RPMI8226 (cell line): ENCODE data around the gene BOD1L2.

ENCODE experiments used
- DNase-seq: peaks from one replicate; pipeline ENCODE4 v3.0.0-alpha.2; 2015

Gene BOD1L2

DNA sequence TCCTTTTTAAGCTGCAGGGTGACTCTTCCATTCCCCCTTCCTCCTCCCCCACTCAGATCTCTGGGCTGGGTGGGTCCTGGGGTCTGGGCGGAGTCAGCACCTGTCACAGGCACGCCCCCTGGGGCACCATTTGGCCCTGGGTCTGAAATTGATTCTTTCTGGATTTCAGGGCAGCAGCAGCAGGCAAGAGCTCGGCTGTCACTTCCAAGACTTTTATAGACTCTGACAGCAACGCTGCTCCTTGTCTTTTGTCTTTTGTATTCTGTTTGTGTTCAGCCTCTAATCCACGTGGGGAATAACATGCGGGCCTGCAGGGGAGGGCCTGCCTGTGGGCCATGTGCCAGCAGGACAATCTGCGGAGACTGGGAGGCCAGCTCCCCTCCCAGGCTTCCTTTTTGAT lies 3.9 kb downstream of the BOD1L2 start:
- no peak for DNase-seq

DNA sequence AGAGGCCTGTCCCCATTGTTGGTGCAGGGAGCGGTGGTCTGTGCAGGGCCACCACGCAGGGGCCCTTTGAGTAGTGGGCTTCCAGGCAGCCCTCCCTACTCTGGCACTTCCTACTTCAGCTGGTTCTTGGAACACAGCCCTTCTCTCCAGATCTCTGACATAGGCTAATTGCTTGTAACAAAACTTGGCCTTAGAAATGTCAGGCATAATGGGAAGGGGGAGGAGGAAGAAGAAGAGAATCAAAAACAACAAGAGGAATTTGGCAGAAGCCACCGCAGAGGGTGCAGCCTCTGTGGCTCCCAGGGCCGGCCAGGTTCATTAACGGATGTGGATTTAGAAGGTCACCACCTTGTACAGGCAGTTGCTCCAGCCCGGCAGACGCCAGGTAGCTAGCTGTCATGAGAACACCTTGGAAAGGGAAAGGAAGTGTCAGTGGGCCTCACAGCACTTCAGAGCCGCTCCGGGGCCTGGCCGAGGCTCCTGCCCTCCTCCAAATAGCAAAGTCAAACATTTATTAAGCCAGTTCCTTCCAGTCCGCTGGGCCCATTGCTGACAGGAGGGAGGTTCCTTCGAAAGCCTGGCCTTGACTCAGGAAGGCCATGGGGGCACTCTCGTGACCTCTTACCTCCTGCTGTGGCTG lies 7.4 kb downstream of the BOD1L2 start:
- DNase-seq = no peak

DNA sequence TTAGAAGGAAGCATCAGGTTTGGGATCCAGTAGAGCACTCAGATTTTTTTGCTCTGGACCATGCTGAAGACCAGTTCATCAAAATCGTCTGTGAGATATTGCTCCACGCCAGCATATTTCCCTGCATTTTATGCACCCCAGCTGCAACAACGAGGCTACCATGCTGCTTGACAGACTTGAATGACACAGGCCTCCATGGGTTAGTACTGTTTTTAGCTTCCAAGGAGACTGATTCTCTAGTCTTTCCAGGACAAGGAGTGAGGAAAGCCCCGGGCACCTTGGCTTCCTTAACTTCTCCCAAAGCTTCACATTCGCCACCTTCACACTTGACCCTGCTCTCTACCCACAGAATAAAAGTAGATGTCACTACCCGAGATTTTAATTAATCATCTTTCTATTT lies 17.5 kb downstream of the BOD1L2 start:
- no peak for DNase-seq

DNA sequence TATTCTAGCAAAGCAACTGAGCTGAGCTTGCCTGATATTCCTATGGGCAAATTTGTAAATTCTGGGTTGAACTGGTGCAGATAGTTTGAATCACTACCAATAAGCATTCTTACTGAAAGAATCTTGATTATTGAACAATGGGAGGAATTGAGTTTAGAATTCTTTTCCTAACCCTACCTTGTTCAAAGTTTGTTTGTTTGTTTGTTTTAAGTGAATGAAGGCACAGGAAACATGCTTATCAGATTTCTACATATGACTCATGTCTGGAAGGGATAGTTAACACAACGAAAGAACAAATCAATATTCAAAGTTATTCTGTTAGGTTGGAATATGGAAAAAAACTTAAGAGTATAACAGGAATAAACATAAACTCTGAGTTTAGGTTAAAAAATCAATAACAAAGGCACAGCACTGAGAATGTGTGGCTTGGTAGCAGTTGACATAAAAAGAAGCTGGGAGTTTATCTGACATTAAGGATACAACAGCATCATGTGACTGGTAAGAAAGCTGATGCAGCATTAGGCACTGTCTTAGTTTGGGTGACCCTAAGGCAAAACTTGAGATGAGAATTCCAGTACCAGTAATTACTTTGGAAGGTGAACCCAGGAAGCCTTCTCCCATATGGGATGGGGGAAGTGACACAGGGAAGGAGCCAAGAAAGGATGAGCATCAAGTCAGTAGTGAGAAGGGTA lies 20.9 kb downstream of the BOD1L2 start:
- DNase-seq = no peak

DNA sequence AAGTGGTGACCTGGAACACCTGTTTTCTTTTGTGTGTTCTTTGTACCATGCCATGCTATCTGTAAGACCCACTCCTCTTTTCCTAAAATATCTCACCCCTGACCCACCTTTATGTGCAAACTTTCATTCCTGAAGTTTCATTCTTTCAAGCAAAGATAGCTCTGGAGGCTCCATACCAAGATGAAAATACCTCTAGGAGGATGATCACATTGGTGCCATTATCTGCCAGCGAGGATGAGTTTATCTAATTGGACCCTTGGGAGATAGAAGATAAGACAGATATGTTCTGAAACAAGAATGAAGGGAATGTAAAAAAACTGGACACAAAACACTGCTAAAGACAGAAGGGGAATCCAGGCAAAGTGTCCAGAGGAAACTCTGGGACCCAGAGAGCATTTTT lies 24.1 kb downstream of the BOD1L2 start:
- no peak for DNase-seq

DNA sequence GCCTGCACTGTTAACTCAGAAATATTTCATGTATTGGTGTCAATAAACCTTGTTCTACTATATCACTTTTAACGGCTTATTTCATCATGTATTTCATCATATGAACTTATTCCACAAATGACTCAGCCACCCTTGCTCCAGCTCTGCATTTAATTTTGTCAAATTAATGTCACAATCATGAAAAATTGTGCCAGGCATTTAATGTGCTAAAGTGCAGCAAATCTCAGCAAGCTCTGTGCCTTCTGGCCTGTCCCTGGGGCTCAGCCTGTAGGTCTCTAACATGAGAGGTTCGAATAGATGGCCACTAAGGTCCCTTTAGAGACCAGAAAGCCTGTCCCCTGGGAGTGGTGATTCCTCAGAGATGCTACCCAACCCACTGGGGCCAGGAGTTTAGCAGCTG lies 28.6 kb downstream of the BOD1L2 start:
- DNase-seq = no peak

DNA sequence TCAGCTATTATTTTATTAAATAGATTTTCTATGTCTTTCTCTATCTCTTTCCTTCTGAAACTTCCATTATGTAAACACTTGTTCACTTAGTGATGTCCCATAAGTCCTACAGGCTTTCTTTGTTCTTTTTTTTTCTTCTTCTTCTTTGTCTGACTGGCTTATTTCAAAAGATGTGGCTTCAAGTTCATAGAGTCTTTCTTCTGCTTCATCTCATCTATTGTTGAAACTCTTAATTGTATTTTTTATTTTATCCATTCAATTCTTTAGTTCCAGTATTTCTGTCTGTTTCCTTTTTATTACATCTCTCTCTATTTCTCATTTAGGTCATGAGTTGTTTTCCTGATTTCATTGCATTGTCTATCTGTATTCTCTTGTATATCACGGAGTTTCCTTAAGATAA lies 38.5 kb downstream of the BOD1L2 start:
- DNase-seq = no peak

DNA sequence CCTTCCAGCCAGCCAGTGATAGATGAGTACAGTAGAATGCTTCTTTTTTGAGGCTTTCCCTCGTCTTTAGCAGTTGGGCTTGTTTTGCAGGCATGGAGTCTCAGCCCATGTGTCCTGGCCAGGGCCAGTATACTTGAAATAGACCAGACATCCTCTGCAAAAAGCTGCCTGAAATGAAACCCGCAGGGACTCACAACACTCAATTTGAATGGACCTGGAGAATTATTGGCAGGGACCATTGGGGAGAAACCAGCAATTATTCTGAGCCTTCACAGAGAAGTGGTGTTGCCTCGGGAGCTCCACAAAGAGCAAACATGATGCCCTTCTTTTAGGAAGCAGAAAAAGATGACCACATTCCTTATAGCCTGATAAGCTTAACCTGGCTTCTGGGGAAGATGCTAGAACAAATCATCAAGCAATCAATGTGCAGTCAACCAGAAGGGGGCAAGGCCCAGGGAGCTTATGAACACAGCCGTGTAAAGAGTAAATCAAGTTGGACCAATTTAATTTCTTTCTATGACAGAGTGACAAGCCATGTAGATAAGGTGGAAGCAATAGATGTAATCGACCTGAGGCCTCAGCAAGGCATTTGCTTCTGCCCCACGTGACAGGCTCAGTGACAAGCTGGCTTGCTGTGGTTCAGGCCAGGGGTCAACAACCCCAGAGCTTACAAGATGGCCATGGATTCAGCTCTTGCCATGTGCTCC lies 42.1 kb downstream of the BOD1L2 start:
- DNase-seq = no peak

DNA sequence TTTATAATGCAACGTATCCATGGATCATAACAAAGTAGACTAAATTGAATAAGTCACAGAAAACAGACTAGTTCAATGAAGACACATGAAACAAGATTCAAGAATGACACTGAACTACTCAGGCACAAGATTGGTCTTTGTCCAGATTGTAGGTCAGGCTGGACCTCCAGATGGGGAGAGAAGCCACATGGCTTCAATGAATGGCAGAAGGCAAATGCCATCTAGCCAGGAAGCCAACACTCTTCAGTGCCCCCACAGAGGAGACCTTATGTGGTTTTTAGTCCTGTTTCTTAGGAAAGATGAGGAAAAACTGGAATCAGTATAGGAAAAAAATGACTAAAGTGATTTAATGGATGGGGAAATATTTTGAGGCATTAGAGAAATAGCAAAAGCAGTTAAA lies 43.1 kb downstream of the BOD1L2 start:
- no peak for DNase-seq

DNA sequence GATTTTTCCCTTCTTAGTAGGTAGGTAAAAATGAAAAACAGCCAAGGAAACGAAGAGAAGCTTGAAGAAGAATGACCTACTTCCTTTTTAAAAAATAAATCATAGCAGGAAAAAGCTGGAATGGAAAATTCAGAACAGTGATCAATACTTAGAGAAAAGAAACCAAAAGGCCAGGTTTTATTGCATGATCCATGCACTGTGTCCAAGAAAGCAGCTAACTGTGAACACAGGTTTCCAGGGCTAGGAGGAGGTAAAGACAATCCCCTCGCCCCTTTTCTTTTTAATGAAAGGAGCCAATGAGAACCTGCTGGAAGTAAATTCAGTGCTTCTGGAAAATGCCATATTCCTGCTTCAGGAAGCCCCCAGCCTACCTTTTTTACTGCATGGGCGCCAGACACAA lies 47.2 kb downstream of the BOD1L2 start:
- no peak for DNase-seq

DNA sequence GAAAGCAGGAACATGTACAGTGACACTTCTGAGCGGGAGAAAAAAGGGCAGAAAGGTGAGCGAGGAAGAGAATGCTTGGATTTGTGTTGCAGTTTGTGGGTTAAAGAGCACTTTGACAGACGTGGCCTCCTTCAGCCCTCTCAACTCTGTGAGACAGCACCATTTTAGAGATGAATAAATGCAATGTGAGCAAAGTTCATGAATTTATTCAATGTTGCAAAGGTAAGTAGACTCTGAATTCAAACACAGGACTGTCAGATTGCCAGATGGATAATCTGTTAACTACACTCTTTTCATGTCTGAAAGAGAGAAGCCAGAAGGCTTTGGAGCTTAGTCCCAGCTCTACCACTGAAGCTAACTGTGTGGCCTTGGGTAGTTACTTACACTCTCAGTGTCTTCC lies 47.7 kb downstream of the BOD1L2 start:
- no peak for DNase-seq

DNA sequence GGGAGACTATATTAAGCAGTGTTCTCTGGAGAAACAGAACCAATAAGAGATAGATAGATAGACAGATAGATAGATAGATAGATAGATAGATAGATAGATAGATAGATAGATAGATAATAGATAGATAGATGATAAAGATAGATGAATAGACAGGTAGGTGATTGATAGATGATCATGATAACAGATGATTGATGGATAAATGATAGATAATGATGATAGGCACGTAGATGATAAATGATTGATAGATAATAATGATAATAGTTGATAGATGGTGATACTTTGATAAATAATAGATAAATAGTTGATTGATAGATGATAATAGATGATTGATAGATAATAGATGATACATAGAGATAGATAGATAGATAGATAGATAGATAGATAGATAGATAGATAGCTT lies 48.5 kb downstream of the BOD1L2 start:
- no peak for DNase-seq

DNA sequence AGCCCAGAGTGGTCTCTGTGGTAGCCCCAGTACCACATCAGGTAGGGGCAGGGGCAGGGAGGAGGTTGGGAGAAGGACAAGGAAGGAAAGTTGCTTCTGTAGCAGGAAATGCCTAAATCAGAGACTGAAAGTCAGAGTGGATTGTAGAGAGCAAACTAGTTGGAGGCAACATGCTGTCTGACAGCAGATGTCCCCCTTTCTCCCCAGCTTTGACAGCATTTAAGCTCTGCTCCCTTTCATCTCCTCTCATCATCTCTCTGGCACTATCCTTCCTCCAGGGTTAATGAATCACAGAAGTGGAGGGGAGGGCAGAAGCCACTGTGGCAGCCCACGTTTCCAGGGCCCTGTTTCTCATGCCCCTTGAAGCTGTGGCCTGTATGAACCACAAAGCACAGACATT lies 50.4 kb downstream of the BOD1L2 start:
- DNase-seq = no peak

DNA sequence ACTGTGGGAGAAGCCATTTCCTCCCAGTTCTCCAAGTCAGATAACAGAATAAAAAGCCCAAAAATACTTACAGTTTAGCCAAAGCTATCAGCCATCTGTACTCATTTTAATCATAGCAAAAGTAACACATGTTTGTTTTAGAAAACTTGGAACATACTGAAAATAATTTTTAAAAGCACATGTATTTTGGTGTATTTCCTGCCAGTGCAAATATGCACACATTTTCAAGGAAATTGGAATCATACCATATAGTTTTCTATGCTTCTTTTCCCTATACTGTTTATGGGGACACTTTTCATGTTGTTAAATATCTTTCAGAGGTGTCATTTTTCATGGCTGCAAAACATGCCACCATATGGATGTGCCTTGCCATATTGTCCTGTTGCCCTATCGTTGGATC lies 51.2 kb downstream of the BOD1L2 start:
- no peak for DNase-seq
